HG03139 (cell line): Measurements from ENCODE around the gene TMEM255A.
A peak's percentile ranks its signal among the peaks of the same experiment; 100 is the strongest.

ENCODE experiments used
- ATAC-seq: cut with Tn5 transposase; IDR thresholded peaks from one replicate; pipeline ENCODE4 v1.9.1; 2021; ENCODE audit not compliant: unreplicated experiment

TMEM255A gene

DNA sequence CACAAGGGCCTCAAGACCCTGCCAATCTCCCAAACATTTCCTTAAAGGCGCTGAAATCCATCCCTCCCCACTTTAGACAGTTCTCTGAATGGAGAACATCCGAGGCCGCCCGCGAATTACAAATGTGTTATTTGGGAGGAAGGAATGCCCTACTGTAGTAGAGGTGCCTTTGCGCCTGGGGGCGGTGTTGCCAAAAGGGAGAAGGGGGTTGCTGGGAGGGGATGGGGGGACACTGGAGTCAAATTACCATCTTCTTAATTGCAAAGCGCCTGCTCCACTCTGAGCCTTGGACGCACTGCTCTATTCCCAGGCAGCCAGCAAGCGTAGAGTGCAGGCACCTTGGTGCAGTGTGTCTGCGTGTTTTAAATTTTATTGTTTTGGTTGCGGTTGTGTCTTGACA is 2.7 kb downstream of the TMEM255A start:
- ATAC-seq, result no peak

DNA sequence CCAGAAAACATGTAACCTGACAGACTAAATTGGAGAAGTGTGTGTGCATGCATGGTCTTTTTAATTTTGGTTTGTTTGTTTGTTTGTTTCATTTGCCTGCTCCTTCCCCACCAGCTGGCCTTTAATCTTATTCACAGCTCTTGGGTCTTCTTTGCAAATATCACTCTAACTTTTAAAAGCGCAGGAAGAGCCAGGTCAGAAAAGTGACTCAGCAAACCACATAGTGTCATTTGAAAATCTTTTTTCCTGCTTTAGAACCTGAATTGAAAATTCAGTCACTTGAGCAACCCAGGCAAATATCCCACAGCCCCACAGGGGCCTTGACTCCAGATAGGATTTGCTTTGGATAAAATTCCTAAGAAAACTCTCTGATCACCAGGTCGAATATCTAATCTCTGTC is 4.6 kb downstream of the TMEM255A start:
- no peak for ATAC-seq

DNA sequence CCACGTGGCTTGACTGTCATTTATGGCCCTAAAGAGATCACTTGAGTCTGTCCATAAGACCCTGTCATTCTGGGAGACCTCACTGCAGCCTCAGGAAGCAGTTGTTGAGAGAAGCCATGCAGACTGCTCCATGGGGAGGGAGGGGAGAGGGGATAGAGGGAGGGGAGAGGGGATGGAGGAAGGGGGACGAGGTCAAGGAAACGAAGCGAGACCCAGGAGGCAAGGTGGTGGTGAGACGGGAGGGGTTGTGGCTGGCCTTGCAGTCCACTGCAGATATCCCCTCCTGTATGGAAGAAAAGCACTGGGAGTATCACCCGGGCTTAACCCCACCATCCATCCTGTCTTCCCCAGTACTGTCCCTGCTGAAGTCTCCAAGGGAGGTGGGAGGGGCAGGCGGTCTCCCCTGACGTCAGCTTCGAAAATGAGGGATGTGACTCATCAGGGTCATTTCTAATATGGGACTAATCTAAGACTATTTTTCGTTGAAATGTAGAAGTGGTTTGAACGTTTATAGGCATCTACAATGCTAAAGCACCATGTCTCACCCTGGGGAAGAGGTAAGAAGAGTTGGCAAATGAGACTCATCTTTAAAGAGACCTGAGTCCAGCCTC is 5.6 kb downstream of the TMEM255A start:
- ATAC-seq, result no peak

DNA sequence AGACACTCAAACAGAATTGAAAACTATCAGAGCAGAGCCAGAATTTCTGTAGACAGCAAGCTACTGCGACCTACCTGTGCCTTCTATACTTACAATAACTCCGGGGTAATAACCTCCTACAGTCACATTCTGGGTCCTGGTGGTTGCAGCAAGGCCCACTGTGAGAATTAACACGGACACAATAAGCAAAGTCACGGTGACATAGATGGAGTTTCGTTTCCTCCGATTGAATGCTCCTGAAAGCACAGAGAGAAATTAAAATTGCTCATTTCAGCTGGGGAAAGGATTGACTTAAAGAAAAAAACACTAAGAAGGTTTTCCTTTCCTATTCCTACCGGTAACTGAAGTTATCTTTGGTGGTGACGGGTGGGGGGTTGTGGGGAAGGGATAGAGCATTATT is 7.0 kb downstream of the TMEM255A start:
- no peak for ATAC-seq

DNA sequence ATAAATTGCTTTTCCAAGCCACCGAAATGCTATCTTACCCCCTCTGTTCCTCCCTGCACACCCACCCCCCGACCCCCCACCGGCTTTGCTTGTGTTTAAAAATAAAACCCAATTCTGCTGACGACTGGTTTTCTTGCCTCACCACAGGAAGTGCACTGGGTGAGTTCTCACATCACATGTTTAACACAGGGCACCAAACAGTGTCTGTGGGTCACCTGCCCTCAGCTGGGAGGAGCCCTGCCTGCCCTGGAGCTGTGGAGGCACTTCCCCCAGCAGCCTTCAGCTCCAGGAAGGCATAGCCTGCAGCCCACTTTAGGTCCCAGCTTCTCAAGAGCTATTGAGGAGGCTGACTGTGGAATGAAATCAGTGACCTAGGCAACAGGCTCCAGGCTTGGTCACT is 8.8 kb downstream of the TMEM255A start:
- peak; percentile 98 for ATAC-seq

DNA sequence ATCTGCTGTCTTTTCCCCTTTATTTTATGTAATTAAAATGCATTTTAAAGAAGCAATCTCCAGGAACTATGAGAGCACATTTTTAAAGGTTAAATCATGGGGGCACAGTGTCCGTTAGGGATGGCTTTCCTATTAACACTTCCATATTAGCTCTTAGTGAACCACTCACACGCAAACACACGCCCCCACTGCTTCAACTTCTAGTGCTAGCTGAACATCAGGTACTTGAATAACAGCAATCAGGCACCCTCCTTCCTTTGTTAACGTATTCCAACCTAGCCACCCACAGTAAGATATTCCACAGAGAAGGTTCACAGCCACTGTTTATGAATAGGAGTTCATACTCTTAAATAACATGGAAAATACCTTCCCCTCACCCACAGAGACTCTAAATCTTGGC is 9.3 kb downstream of the TMEM255A start:
- no peak for ATAC-seq

DNA sequence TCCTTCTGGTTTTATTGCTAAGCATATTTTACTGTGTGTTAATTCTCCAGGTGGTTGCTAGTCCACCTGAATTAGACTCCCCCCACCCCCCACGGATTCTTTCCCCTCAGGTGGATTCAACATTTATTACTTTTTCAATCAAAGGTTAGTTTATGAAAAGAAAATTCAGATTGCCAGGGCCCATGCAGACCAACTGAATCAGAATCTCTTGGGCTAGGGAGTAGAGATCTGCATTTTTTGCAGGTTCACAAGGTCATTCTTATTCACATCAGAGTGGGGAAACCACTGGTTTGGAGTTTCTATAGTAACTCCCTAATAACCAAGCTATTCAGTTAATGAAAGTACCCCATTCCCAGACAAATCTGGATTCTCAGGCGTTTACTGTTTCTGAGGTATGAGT is 9.8 kb downstream of the TMEM255A start:
- ATAC-seq, result no peak

DNA sequence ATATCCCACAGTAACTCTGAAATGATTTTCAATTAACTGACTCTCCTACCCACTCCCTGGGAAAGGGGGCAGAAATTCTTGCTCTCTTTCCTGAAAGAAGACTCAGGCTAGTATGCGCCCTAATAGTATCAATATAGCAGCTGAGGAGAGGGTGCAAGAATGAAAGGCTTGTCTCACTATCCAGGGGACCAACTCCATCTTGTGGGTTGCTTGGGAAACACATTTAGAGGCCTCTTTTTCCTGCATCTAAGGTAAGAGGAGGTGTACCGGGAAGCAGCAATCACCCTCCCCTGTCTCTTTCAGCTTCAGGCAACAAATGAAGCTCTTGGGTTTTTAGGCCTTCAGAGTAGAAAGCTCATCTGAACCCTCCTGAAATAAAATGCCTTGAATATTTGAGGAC is 11.3 kb downstream of the TMEM255A start:
- no peak for ATAC-seq

DNA sequence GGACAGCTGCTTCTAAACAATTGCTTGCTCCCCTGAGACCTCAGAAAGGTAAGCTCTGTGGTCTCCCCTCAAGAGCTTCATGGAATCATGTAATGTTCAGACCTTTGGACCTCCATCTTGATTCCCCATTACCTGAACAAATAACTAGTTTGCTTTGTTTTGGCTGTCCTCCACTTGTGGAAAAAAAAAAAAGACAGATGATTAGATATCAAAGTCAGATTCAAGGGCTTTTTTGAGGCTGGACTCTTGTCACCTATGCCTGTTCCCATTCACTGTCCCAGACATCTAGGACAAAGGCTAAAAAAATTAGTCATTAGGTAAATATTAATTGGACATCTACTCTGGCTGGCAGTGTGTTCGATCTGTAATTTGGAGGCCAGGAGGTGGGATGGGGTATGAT is 13.3 kb downstream of the TMEM255A start:
- ATAC-seq, result no peak

DNA sequence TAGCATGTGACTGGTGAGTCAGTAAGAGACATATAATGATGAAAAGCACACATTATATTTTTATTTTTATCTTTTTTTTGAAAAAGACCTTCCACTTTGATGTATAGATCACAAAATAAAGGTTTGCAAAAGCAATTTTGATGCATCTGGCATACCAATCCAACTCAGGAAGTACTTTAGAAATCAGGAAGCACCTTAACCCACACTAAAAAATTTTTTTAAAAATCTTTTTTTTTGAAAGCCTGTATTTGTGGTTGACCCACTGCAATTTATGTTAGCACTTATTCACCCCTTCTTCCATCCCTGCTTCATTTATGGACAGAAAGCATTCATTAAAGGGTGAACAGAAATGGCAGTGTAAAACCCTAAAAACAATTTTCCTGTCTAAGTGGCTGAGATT is 16.6 kb downstream of the TMEM255A start:
- ATAC-seq, result no peak

DNA sequence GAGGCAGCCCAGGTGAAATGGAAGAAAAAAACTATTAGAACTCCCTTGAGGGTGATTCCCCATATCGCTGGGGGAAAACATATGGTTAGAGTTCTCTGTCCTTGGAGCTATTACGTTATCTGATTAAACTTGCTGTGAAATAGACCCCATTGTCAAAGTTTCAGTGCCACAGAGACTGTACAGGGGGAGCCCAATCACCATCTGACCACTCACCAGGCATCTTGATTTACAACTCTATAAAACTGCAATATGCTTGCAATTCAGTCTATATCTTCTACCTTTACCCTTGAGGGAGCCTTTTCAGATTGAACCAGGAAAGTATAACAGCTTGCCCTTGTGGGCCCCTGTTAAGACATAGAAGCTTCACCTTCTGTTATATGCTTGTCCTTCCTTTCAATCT is 18.2 kb downstream of the TMEM255A start:
- no peak for ATAC-seq

DNA sequence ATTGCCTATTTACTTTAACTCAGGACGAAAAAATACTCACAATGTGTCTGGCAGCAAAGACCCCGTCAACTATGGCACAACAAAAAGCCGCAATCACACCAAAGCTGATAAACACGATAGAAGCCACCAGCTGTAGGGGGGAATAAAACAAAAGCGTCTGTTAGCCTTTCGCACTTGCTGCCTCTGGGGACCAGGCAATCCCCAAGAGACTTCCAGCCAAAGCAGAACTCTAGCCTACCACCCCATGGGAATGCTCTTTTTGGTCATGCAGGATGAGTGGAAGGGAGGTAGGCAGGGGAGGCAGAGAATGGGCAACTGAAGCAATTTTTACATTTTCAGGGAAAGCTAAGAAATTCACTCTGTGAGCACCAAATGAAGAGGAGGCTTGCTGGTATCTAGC is 20.1 kb downstream of the TMEM255A start:
- ATAC-seq, result no peak

DNA sequence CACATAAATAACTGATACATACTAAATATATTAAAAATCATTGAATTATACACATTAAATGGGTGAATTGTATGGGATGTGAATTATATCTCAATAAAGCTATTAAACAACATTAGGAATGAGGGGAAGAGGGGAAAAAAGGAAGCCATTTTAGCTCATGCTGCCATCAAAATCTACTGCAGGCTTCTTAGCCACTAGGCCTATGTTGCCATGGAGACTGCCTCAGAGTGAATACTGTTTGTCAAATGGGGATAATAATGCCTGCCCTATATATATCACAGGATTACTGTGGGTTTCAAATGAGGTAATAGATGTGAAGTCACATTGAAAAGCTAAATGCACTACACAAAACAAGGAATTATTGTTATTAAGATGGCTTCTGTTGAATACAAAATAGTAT is 21.2 kb downstream of the TMEM255A start:
- ATAC-seq, result no peak

DNA sequence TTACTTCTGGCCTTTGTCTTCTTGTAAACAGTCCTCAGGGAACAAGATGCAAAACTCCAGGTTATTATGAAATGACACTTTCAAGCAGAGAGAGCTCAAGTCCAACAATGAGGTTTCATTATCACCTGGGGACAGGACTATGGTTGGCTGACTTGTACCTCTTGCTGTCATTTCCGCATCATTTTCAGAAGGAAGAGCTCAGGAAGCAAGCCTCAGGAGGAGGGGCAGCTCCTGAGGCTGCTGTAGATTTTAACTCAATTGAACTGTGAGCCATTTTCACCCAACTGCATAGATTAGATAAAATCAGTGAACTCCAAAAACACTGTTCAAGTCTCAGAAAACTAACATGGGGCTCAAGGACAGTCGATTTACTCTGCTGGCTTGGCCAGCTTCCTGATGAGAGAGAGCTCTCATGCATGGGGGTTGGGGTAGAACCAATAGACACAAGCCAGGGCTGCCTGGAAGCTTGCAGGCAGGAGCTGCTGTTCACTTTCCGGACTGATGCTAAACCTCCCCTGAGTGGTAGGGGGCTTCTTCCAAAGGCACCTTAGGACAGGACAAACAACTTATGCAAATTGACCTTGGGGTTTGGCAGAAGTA is 23.6 kb downstream of the TMEM255A start:
- peak; percentile 80 for ATAC-seq

DNA sequence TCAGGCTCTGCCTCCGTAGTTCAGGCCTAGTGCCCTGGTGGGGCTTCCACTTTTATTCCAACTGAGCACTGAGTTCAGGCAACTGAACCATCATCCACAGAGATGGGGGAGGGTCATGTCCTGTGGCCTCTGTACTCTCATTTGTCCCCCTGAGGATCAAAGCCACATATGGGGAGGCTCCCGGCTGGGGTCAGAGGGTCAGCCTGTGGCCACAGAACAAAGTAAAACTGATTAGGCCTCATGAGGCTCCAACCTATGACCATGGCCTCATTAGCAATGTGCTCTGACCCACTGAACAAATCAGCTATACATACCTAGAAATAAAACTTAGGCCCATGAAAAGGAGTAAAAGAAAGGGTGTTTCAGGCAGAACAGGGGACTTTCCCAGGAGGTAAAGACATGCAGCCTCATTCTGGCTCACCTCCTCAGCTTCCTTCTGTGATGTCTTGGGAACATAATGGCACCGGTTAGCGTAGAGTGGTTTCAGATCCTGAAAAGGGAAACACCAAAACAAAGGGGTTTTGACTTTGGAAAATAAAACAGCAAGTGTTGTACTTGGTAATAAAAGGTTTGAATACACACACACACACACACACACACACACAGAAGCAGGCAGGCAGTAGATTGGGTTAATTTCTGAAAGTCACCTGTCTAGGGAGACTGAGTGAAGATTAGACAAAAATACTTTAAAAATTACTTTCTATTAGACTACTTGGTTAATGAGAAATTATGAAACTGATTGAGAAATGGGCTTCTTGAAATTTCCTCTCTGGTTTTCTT is 24.3 kb downstream of the TMEM255A start:
- ATAC-seq, result no peak

DNA sequence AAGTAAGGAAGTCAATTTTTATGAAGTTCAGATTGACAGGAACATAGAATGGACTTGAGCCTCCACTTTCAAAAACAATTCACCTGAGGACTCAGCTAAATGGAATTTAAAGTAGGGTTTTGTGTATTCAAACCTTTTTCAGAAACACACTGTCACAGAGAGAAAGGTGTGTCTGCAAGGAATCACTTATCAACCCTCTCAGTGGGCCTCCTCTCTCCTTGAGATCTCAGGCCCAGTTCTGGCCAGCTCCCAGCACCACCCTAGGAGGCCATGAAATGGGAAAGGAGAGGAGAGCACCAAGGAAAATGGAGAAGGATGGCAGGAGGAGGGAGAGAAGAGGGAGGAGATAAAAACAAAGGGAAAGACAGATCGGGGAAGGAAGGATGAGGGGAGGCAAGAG is 28.6 kb downstream of the TMEM255A start:
- no peak for ATAC-seq

DNA sequence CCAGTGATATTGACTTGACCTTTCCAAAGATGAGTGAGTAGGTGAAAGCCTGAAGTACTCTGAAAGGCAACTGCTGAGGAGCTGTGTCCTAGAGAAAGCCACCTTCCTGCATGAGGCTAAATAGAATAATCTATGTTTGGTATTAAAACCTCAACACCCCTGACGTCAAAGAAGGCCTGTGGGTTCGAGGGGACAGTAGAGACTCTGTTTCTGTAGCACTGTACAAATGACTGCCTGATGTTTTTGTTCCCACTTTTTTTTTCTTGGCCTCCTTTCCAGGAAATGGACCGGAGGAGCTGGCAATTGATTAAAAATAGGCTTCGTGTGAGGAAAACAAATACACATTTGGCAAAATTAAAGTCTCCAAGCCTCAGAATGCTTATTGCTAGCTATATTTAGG is 29.5 kb downstream of the TMEM255A start:
- no peak for ATAC-seq

DNA sequence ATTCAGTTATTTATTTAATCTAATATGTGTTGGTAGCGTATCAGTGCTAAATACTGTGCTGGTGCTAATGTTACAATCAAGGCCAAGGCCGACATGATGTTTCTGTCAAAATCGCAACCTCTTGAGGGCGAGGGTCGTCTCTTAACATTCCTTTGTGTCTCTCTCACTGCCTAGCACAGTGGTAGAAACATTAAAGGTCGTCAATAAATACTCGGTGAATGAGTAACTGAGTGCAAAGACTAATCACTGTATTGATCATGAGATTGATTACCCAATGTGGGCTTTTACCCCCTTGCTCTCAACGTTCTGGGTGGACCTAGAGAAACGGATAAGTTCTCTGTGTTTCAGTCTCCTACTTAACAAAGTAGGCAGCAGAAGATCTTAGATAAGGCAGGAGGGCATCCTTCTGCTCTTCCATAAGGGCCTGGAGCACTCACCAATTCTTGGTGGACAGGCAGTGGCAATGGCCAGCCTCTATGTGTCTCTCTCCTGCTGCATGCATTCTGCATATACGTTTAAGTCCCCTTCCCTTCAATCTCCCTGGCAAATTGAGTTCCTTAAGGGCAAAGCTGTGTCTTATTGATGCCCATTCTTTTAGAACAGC is 30.1 kb downstream of the TMEM255A start:
- ATAC-seq, result no peak

DNA sequence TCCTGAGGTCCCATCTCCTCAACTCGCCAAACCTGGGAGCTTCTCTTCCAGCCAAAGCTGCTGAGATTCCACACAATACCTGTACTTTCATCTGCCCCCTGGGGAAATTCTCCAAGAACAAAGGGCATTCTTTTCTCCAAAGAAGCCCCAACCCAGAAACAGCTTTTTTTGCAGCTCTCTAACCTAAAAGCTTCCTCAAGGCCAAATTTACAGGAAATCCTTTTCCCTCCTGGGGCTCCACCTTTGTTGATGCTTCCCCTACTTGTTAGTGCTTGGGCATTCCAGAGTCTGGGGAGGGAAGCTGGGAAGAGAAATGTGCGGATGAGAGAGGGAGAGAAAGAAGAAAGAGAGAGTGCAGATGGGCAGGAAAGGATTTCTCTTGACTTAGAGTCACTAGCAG is 36.3 kb downstream of the TMEM255A start:
- ATAC-seq, result no peak

DNA sequence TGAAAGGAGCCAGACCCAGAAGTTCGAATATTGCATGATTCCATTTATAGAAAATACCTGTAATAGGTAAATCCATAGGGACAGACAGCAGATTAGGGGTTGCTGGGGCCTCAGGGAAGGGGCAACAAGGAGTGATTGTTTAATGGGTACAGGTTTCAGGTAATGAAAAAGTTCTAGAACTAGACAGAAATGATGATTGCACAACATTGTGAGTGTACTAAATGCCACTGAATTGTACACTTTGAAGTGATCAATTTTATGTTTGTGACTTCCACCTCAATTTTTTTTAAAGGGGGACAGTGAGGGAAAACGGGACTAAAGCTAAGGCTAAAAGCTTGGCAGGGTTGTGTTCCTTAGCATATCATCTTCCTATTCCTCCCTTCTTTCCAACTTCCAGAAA is 37.1 kb downstream of the TMEM255A start:
- no peak for ATAC-seq

DNA sequence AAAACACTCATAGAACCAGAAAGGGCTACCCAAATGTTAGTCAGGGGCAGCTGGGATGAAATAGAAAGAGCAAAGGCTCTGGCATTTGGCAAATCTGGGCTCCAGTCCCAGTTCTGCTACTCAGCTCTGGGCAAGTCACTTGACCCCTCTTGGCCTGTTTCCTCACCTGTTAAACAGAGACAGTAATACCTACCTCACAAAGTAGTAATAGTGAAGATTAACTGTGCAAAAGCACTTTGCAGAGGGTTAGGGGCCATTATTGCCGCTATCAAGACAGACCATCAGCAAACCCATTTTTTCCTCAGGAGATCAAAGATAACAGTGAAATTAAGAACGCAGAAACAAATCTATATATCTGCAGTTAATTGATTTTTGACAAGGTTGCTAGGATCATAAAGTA is 40.0 kb downstream of the TMEM255A start:
- ATAC-seq, result no peak

DNA sequence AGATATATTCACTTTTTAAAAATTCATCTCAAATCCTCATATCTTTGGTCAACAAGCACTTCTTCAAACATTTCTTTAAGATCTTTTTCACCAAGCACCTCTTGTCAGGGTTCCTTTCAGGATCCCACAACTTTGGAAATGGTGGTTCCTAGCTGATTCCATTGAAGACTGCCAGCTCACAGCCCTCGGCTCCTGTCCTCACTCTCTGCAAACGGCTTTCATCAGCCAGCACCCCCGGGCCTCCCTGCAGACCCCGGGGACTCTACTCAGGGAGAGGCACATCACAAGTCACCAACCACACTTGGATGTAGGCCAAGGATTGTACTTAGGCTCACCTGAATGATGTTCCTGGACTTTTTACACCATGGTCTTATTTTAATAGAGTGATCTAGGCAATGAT is 40.7 kb downstream of the TMEM255A start:
- ATAC-seq, result no peak
